Endodermal cell (in vitro differentiated cells): Measurements from ENCODE around the gene ZNF76. TPM values are rescaled to one million over a fixed set of nuclear protein-coding genes. Genes with fewer than 3 reads are reported as not detected.
A peak's percentile ranks its signal among the peaks of the same experiment; 100 is the strongest.

ENCODE experiments used
- DNase-seq: peaks from one replicate; pipeline ENCODE4 v3.0.0-alpha.2; 2017
- H3K27ac ChIP-seq: 2 replicates; pipeline ENCODE4 v1.5.1; 2013; ENCODE audit warnings: mild to moderate bottlenecking, low read depth, low read length, moderate library complexity
- H3K27me3 ChIP-seq: 2 replicates; pipeline ENCODE4 v1.6.1; 2013; ENCODE audit warnings: mild to moderate bottlenecking, low read length, moderate library complexity; ENCODE audit not compliant: insufficient read depth, control insufficient read depth, poor library complexity, severe bottlenecking
- H3K36me3 ChIP-seq: 2 replicates; pipeline ENCODE4 v1.7.0; 2013; ENCODE audit warnings: mild to moderate bottlenecking, low read length, moderate library complexity; ENCODE audit not compliant: control insufficient read depth, insufficient read depth
- H3K4me1 ChIP-seq: one replicate; pipeline ENCODE4 v1.7.0; 2013; ENCODE audit warnings: low read length; ENCODE audit not compliant: control insufficient read depth, insufficient read depth
- H3K4me3 ChIP-seq: 2 replicates; pipeline ENCODE4 v1.5.1; 2013; ENCODE audit warnings: mild to moderate bottlenecking, low read length, moderate library complexity
- H3K9ac ChIP-seq: 2 replicates; pipeline ENCODE4 v1.6.1; 2013; ENCODE audit warnings: mild to moderate bottlenecking, low read length, moderate library complexity; ENCODE audit not compliant: poor library complexity, severe bottlenecking; ENCODE audit errors: extremely low read depth
- H3K9me3 ChIP-seq: 2 replicates; pipeline ENCODE4 v1.6.1; 2013; ENCODE audit warnings: mild to moderate bottlenecking, low read length, moderate library complexity; ENCODE audit not compliant: control insufficient read depth
- H3K27ac Mint-ChIP-seq: 2 replicates; pipeline ENCODE4 v1.8.0; 2020; ENCODE audit warnings: mixed read lengths
- H3K27me3 Mint-ChIP-seq: 2 replicates; pipeline ENCODE4 v1.8.0; 2021; ENCODE audit warnings: mild to moderate bottlenecking, mixed read lengths; ENCODE audit not compliant: insufficient read depth
- H3K36me3 Mint-ChIP-seq: 2 replicates; pipeline ENCODE4 v1.8.0; 2020; ENCODE audit warnings: low read depth, mixed read lengths
- H3K4me1 Mint-ChIP-seq: 2 replicates; pipeline ENCODE4 v1.8.0; 2020; ENCODE audit warnings: mixed read lengths
- H3K4me3 Mint-ChIP-seq: 2 replicates; pipeline ENCODE4 v1.8.0; 2020; ENCODE audit warnings: mild to moderate bottlenecking, moderate library complexity, mixed read lengths
- H3K9me3 Mint-ChIP-seq: 2 replicates; pipeline ENCODE4 v1.8.0; 2020; ENCODE audit warnings: mild to moderate bottlenecking, mixed read lengths
- CTCF ChIP-seq: fragments of 200-600 bp; sonication (generic); conservative IDR thresholded peaks from 2 replicates; pipeline ENCODE4 v1.5.0; 2021; ENCODE audit warnings: antibody characterized with exemption, mild to moderate bottlenecking
- WGBS, 2 experiments: methylation state at CpG; one replicate each; pipeline versions ENCODE4 v1.1.5 to v1.1.7; 2013; ENCODE audit warnings: missing lambda C conversion rate in 2 of 2, mixed read lengths in 1 of 2; ENCODE audit not compliant: insufficient coverage in 1 of 2, insufficient read length in 1 of 2; 5-methylcytosine and 5-hydroxymethylcytosine counted together
- total RNA-seq, 2 donors: library from RNA; stranded (reverse); fragmentation: NEBNext Ultra II Directional in 1 of 2; extraction: Animal tissue kit (Norgen Biotek cat#: 25700) in 1 of 2; gene quantifications; 2 replicates in 1 of 2; 3 replicates in 1 of 2; pipeline ENCODE4 v1.2.1, GENCODE V29; 2021

The ZNF76 gene
- total RNA-seq, 2 donors from 2014 or later: 39.0 to 42.9 TPM

DNA sequence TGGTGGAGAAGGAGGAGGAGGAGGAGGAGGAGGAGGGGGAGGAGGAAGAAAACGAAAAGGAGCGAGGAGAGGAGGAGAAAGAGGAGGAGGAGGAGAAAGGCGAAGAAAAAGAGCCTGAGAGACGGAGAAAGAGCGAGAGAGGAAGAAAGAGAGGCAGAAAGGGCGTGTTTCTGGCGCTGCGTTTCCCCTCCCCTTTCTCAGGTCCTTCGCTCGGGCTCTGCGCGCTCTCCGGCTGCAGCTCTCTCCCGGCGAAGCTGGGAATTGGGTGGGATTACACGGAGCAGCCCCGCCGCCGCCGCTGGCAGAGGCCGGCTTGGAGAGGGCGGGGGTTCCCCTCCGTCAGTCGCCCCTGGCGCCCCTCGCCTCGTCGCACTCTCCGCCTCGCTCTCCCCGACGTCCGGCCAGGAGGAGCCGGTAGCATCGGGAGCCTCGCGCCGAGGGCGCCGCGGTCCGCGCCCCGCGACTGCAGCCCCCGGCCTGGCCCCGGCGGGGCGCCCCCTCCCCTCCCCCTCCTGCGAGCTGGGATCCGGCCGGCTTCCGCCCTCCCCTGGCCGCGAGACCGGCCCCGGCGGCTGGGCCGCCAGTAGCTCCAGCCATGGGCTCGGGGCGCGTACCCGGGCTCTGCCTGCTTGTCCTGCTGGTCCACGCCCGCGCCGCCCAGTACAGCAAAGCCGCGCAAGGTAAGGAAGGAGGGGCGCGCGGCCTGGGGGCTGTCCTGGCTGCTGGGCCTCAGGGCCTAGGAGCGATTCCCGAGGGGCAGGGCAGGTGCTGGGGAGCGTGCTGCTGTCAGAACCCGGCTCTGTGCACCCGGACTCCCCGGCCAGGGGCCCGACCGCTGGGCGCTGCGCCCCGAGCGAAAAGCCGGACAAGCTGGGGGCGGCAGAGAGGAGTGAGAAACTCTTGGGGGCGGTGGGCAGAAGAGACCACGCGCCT lies 45.4 kb upstream of the ZNF76 start, which contains the start of gene SCUBE3:
SCUBE3 (plus strand) TSS at position 133 of the 933 bp plus-strand sequence; CDS start at position 596, 463 bp downstream.
- 0% methylated on average over 27 to 89 of the region's 89 CpGs for WGBS, 2 experiments
- no peaks in the 10 kb centered on the region for H3K9me3 Mint-ChIP-seq
- H3K4me1 Mint-ChIP-seq: peaks cover 37% of the 10 kb centered on the region
- H3K36me3 Mint-ChIP-seq: no peaks in the 10 kb centered on the region
- Histone ChIP-seq H3K4me1 (peaks cover 20% of the 10 kb centered on the region), H3K27ac (peak within 1 kb of the TSS; percentile 76), H3K9ac (peak within 1 kb of the TSS; percentile 32), H3K27me3 (peaks cover 73% of the 10 kb centered on the region), H3K4me3 (peak within 1 kb of the TSS; percentile 79), H3K9me3 (no peaks in the 10 kb centered on the region), H3K36me3 (no peaks in the 10 kb centered on the region)
- DNase-seq: peak; percentile 88
- no peak for TF ChIP-seq CTCF
- H3K27me3 Mint-ChIP-seq: peaks cover 91% of the 10 kb centered on the region
- H3K4me3 Mint-ChIP-seq: peak within 1 kb of the TSS; percentile 57
- H3K27ac Mint-ChIP-seq: no peak within 1 kb of the TSS

DNA sequence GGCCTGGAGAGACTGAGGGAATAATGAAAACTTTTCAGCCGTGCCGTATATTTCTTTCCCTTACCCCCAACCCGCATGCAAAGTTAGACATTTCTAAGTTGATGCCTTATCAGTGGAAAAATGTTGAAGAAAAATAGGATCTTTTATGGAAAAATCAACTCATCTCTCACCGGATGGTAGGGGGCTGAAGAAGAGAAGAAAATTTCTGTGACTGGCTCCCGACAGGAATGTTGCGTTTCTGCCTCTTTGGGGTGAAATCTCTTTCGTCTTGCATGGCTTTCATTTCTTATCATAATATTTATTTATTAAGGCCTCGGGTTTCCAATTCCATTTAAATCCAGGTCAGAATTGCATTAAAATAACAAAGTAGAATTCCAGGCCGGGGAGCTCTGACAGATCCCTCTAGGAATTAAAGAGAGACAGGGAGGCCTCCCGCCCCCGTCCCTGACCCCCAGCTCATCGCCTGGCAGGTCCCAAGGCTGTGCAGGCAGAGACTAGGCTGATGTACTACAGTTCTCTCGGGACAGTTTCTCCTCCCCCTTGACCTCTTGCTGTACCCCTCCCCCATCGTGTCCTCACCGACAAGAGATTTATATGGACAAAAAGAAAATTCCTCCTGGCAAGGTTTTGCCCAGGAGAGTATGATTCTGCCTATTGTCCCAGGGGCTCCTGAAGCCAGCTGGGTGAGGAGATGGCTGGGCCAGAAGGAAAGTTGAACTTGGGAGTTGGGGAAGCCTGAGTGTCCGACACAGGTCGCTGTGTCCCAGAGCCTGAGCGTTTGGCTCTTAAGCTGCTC lies 44.5 kb upstream of the ZNF76 start:
- Histone ChIP-seq H3K4me1 (peaks cover 20% of the 10 kb centered on the region), H3K27ac (no peak overlapping the region), H3K36me3 (no peaks in the 10 kb centered on the region), H3K4me3 (peak overlapping the region; percentile 79), H3K9ac (no peak overlapping the region), H3K27me3 (peaks cover 63% of the 10 kb centered on the region), H3K9me3 (no peaks in the 10 kb centered on the region)
- H3K36me3 Mint-ChIP-seq: no peaks in the 10 kb centered on the region
- H3K27me3 Mint-ChIP-seq: peaks cover 89% of the 10 kb centered on the region
- no peak overlapping the region for H3K27ac Mint-ChIP-seq
- H3K4me1 Mint-ChIP-seq: peaks cover 37% of the 10 kb centered on the region
- peak overlapping the region; percentile 57 for H3K4me3 Mint-ChIP-seq
- 2 to 21% methylated on average over 6 to 16 of the region's 18 CpGs for WGBS, 2 experiments
- TF ChIP-seq CTCF: no peak
- DNase-seq: peak; percentile 54
- no peaks in the 10 kb centered on the region for H3K9me3 Mint-ChIP-seq

DNA sequence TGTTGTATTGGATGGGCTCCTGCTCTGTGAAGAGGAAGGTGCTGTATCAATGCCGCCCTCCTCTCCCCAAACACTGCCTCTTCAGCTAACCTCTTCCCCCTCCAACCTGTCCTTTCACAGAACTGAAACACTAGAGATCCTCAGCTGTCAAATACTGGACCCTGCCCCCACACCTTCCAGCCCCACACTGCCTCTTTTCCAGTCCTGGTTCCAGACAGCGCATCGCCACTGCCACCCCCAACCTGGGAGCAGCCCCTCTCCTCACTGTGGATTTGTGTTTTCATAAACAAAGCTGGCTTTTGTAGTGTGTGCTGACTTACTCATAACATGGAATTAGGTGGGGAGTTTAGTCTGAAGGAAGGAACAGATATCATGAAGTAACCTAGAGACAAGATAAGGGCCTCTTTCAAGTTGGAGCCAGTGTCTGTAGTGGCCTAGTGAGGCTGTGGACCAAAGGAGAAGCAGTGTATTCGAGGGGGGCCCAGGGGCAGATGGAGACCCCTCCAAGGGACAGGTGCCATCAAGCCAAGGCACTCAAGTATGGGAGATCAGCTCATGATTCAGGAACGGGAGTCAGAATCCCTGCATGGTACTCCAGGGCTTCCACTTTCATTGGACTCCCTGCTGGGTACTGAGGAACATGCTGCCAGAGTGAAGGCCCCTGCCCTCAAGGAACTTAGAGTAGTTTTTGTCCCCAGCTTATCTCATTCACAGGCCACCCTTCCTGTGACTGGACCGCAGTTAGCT lies 43.7 kb upstream of the ZNF76 start:
- H3K27ac ChIP-seq: no peak overlapping the region
- WGBS, 2 experiments: 83 to 89% methylated on average over 5 to 6 of the region's 6 CpGs
- H3K9ac ChIP-seq: no peak overlapping the region
- Mint-ChIP-seq H3K27me3 (peaks cover 88% of the 10 kb centered on the region), H3K4me1 (peaks cover 37% of the 10 kb centered on the region), H3K36me3 (no peaks in the 10 kb centered on the region), H3K4me3 (peak overlapping the region; percentile 57), H3K27ac (no peak overlapping the region), H3K9me3 (no peaks in the 10 kb centered on the region)
- H3K4me1 ChIP-seq: peaks cover 20% of the 10 kb centered on the region
- no peak for TF ChIP-seq CTCF
- H3K36me3 ChIP-seq: no peaks in the 10 kb centered on the region
- DNase-seq: no peak
- peak overlapping the region; percentile 79 for H3K4me3 ChIP-seq
- H3K27me3 ChIP-seq: peaks cover 55% of the 10 kb centered on the region
- no peaks in the 10 kb centered on the region for H3K9me3 ChIP-seq
